NCI-H748 treated with DMSO at 0.1 percent for 48 hours (cell line): Measurements from ENCODE around the gene OR2B6.

ENCODE experiments used
- DNase-seq: peaks from one replicate; lab custom pipeline; 2025; lab: John Stamatoyannopoulos, UW

The OR2B6 gene

GRCh38 chr6:28000351-28001045 is 43.5 kb downstream of the OR2B6 start:
- peak; percentile 10 for DNase-seq

GRCh38 chr6:28001351-28001750 is 44.3 kb downstream of the OR2B6 start:
- no peak for DNase-seq

- DNase-seq: no peak
Observed at GRCh38 chr6:28001751-28002150, 44.7 kb downstream of the OR2B6 start.

- no peak for DNase-seq
Observed at GRCh38 chr6:28002161-28002560, 45.1 kb downstream of the OR2B6 start.

- DNase-seq: peak; percentile 34
Observed at GRCh38 chr6:28003059-28003458, 46.0 kb downstream of the OR2B6 start.

GRCh38 chr6:28003661-28004060 is 46.6 kb downstream of the OR2B6 start:
- no peak for DNase-seq

GRCh38 chr6:28004350-28005151 is 47.5 kb downstream of the OR2B6 start:
- no peak for DNase-seq

GRCh38 chr6:28005152-28005890 is 48.3 kb downstream of the OR2B6 start:
- no peak for DNase-seq

GRCh38 chr6:28005975-28006374 is 48.9 kb downstream of the OR2B6 start:
- no peak for DNase-seq
